ENCODE data around the gene LRIG3.
A peak's percentile ranks its signal among the peaks of the same experiment; 100 is the strongest.
"Not testable (repeated sequence)": the region's sequence is repeated elsewhere in the genome, so short reads cannot be mapped to it uniquely, and the experiment has no call there.

LRIG3 gene, protein sequence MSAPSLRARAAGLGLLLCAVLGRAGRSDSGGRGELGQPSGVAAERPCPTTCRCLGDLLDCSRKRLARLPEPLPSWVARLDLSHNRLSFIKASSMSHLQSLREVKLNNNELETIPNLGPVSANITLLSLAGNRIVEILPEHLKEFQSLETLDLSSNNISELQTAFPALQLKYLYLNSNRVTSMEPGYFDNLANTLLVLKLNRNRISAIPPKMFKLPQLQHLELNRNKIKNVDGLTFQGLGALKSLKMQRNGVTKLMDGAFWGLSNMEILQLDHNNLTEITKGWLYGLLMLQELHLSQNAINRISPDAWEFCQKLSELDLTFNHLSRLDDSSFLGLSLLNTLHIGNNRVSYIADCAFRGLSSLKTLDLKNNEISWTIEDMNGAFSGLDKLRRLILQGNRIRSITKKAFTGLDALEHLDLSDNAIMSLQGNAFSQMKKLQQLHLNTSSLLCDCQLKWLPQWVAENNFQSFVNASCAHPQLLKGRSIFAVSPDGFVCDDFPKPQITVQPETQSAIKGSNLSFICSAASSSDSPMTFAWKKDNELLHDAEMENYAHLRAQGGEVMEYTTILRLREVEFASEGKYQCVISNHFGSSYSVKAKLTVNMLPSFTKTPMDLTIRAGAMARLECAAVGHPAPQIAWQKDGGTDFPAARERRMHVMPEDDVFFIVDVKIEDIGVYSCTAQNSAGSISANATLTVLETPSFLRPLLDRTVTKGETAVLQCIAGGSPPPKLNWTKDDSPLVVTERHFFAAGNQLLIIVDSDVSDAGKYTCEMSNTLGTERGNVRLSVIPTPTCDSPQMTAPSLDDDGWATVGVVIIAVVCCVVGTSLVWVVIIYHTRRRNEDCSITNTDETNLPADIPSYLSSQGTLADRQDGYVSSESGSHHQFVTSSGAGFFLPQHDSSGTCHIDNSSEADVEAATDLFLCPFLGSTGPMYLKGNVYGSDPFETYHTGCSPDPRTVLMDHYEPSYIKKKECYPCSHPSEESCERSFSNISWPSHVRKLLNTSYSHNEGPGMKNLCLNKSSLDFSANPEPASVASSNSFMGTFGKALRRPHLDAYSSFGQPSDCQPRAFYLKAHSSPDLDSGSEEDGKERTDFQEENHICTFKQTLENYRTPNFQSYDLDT

DNA sequence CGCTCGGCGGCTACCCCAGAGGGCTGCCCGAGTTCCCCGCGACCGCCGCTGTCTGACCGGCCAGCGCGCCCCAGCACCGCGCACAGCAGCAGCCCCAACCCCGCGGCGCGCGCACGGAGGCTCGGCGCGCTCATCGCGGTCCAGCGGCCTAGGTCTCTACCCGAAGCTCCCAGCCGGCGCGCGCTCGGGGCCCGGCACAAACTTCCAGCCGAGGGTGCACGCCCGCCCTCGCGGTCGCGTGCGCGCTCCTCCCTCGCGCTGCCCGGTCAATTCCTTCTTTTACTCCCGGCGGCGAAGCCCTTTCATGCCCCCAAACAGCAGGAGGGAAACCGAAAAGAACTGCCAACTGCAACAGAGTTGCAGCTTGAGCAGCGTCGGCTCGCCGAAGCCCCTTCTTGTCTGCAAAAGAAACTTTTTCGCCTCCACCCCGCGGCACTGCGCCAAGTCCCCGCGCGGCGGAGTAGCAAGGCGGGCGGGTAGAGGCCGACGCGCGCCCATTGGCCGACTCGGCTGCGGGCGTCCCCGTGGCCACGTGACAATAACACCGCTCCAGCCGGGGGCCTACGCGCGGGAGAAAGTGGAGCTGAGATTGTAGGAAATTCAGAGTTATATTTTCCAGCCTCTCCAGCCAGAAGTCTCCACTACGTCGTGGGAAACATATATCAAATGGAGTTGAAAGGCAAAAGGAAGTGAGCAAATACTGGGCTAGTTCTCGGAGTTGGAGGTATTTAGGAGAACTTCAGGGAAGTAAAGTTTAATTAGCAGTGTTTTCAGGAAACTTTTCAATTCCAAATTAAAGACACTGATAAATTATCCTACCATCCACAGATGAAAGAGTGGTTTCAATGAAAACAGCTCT is at the start of gene LRIG3:
Gene LRIG3 (minus strand): TSS at position 403 of the 859 bp plus-strand sequence. CDS start 269 bp downstream, at position 134.
- peak; percentile 67 for DNase-seq

DNA sequence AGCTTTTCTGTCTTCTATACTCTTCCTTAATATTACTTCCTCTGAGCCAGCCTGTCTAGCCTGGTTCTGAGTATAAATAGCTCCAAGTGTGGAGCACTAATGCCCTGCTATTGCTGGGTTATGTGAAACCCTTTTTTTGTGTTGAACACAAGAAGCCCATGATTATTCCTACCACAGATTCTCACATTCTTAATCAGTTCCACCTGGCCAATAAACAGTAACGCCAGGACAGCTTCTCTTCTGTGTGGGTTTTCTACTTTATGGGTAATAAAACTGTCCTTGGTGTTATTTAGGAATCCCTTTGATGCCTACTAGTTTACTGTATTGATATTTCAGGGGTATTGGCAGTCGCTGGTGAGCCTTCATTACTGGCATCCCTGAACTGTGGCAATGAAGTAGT is 48.9 kb upstream of the LRIG3 start:
- no peak for DNase-seq

DNA sequence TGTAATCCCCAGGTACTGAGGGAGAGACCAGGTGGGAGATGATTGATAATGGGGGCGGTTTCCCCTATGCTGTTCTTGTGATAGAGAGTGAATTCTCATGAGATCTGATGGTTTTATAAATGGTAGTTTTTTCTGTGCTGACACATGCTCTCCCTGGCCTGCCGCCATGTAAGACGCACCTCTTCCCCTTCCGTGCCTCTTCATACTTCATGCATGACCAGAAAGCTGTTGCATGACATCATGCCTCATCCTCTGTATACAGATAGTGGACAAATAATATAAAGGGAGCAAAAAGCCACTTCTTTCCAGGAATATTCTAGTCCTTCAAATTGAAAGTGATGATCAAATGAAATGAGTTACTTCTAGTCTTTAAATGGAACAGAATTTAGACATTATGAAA is 47.3 kb upstream of the LRIG3 start:
- no peak for DNase-seq

DNA sequence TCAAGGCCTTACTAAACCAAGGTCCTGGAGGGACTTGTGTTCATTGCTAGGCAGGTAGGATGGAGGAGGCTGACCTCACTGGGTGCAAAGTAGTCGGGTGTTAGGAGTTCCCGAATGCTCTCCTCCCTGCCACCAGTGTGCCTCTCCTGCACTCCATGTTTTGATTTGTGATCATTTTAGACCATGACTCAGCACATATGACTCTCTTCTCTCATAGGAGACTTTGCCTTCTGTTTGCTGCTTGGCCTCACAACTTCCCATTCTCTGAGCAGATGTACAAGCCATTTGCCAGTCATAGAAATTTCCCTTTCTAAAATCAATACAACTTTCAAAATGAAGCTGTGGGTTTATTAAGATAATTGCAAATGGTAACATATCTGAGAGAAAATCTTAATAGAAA is 46.6 kb upstream of the LRIG3 start:
- DNase-seq: no peak

DNA sequence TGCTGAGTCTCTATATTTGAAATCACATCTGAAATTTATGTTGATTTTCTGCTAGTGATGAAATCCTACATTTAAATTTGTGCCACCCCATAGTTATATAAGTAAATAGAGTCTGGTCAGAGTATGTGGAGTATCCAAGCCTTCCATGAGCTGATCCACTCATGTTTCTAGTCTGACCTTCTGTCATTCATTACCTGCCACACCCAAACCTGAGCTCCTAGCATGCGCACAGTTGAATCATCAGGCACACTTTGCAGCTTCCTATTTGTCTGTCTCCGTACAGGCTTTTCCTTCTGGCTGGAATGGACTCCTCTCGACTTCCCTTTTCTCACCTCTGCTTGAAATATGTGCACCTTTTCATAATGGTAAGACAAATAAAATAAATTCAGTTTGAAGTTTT is 45.3 kb upstream of the LRIG3 start:
- no peak for DNase-seq

DNA sequence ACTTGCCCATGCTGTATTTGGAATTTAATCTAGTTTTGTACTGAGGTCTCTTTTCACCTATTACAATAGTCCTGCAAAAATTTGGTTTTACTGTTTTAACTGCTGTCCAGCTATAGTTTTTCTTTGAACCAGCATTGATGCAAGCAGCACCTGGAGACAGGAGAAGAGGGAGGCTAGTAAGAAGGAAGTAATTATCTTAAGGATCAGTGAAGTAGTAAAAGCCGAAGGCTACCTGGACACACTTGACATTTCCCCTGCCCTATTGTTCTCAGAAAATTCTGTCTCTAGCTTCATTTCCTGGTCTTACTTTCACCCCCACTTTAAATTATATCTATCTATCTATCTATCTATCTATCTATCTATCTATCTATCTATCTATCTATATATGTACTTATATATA is 43.5 kb upstream of the LRIG3 start:
- no peak for DNase-seq

DNA sequence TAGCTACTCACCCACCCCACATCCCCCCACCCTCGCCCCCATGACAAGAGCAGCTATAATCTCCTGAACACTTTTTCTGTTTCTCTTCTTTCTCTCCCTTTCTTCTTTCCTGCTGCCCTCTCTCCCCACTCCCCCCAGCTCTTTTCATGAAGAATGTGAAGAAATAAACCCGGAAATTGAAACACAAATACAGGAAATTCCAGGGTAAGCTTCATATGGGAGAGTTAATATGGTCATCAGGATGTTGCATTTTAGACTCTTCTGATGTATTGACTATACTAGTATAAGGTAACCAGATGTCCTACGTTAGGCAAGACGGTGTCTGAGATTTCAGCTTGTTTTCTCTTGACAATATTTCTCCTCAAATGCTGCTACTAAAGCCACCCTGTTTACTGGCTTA is 41.6 kb upstream of the LRIG3 start:
- DNase-seq: no peak

DNA sequence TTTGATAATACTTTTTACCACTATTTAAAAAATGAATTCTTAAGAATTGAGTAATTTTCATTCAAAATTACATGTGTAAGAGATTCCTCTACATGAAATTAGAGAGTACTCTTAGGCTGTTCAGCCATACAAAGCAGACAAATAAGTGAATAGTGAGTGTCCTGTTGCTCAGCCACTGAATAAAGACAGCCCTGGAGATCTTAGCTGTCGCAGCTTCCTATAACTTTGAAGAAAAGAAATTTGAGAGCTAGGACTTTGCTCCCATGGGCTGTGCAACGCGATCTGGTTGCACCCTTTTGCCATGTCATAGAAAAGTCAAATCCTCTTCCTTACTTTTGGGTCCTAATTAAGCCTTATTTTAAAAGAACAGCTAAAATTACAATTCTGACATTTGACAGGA is 40.9 kb upstream of the LRIG3 start:
- no peak for DNase-seq

DNA sequence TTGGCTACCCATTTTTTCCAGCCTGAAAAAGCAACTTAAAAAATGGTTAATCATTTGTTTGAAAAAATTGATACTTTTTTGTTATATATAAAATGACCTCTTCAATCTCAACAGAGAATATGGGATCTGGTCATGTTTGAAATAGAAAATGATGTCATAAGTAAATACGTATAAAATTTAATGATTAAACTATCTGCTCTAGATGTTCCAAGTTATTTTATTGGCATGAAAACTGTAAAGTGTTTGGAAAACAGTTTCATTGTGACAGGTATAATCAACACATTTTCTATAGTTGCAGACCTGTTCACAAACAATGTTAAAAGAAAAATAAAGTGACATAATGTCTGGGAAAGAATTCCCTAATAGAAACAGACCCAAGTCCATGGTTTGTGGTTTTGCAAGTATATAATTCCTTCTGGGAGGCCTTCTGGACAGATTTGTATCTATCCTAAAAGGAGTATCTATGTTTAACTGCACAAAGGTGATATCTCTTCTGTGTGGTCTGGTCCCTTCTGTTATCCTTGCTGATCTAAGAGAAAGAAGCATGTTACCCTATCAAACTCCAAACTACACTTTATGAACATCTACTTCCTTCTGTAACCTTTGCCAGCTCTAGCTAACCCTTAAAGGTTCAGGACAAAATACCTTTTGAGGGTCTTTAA is 39.5 kb upstream of the LRIG3 start:
- no peak for DNase-seq

DNA sequence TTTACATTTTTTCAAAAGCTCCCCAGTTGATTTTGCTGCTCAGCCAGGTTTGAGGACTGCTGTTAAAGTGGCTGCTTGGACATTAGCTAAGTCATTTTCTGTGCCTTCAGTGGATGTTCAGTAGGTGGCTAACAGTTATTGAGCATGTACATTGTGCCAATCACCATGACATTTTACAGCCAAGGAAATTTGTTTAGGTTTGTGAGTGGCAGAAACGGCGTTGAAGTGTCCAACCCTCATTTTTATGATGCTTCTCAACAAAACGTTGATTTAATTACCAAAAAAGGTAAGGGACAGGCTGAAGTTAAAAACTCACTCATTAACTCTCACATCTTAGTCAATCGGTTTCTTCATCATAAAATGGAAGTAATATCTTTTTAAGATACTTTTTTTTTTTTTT is 37.0 kb upstream of the LRIG3 start:
- no peak for DNase-seq

DNA sequence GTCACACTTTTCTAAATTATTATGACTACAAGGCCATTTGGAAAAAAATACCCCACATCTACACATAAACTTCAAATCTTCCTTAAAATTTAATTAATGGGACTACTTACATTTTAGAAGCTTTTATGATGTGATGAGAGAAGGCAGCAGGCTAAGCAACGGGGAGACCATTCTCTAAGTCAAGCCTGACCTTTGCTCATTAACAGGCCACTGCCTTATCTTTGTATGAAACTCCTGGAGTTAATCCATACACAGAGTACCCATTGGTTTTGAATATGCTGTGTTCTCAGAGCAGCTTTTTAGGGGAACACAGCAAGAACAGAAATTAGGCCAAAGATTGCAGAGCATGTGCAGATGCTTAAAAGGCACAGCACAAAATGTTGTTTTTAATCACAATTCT is 35.5 kb upstream of the LRIG3 start:
- DNase-seq: no peak

DNA sequence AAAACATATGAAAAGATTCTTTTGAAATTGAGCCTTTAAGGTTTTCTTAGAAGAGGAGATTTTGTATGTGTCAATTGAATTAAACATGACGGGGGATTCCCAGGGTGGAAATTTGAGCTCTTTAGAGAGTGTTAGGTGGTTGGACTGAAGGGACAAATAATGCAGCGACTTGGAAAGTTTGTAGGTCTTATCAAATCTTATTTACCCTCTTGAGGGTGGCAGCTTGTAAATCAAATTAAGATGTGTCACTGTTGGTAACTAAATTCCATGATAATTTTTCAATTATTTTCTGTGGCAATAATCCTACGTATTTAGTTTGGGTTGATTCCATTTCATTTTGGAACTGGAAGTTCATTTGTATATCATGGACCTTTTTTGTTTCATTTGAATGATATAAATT is 33.7 kb upstream of the LRIG3 start:
- no peak for DNase-seq

DNA sequence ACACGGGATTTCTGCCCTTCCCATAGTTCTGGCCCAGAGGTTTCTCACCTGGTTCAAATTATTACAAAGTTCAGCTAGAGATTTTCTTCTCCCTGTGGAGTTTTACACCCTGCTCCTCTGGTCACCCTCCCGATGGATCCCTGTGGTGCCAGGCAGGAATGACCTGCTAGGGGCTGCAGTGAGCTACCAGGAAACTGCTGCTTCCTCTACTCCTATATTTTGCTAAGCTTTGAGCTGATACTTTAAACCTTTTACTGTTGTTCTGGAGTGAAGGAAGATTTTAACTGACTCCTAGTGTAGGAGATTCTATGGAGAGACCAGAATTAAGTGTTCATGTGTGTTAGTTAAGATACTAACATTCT is 30.4 kb upstream of the LRIG3 start:
- DNase-seq: no peak

DNA sequence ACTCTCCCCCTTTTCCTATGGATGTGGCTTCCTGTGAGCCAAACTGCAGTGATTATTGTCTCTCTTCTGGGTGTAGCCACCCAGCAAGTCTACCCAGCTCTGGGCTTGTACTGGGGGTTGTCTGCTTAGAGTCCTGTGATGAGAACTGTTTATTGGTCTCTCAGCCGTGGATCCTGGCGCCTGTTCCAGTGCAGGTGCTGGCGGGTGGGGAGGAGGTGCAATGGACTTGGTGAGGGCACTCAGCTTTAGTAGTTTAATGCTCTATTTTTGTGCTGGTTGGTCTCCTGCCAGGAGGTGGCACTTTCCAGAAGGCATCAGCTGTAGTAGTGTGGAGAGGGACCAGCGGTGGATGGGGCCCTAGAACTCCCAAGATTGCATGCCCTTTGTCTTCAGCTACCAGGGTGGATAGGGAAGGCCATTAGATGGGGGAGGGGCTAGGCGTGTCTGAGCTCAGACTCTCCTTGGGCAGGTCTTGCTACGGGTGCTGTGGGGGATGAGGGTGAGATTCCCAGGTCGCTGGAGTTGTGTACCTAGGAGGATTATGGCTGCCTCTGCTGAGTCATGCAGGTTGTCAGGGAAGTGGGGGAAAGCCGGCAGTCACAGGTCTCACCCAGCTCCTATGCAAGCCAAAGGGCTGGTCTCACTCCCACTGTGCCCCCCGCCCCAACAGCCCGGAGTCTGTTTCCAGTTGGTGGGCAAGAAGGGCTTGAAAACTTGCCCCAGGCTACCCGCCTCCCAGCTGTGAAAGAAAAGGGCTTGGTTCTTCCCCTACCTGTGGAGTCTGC is 29.8 kb upstream of the LRIG3 start:
- DNase-seq: not testable (repeated sequence)

DNA sequence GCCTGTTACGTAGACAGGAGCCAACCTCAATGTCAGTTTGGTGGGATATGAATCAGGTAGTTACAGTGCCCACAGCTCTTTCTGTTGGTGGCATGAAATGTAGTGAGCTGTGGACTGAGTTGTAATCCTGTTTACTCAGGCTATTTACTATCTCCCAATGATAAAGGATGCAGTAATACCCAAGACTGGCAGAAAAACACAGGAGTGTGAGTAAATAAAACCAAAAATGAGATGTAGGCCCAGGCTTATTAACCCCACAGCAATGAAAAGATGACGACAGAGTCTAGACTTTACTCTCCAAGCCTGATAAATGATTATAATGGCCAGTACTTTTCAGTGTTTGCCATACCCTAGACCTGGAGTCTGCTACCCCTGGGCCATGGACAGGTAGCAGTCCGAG is 22.8 kb upstream of the LRIG3 start:
- no peak for DNase-seq

DNA sequence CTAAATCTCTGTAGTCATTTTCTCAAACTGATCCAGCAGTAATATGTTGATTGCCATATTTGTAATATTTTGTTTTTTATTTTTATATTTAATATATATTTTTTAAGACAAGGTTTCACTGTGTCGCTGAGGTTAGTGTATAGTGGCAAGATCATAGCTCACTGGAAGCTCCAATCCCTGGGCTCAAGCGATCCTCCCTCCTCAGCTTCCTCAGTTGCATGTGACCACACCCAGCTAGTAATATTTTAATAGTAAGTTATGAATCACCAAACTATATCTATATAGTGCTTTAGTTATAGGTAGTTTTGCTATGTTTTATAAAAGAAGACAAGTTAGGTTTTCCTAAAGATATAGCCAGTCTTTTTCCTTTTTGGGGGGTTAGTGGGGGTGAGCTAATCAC is 22.0 kb upstream of the LRIG3 start:
- no peak for DNase-seq

DNA sequence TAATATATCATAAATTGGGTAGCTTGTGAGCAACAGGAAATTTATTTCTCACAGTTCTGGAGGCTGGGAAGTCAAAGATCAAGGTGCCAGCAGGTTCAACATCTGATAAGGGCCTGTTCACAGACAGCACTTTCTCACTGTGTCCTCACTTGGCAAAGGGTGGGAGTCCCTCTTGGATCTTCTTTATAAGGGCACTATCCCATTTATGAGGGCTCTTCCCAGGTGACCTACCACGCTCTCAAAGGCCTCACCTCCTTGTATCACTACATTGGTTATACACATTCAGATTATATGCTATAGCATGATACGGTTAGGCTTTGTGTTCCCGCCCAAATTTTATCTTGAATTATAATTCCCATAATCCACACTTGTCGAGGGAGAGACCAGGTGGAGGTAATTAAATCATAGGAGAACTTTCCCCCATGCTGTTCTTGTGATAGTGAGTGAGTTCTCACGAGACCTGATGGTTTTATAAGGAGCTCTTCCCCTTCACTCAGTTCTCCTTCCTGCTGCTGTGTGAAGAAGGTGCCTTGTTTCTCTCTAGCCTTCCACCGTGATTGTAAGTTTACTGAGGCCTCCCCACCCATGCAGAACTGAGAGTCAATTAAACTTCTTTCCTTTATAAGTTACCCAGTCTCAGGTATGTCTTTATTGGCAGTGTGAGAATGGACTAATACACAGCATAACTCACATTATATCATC is 19.2 kb upstream of the LRIG3 start:
- no peak for DNase-seq

DNA sequence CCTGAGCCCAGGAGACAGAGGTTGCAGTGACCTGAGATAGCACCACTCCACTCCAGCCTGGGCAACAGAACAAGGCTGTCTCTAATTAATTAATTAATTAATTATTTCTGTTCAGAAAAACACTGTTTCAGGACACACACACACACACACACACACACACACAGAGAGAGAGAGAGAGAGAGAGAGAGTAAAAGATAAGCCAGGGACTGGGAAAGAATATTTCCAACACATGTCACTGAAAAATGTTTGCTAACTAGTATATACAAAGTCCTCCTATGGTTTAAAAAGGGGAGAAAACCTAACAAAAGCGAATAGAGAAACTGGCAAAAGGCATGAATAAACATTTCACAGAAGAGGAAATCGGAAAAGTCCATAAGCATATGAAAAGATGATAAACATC is 18.1 kb upstream of the LRIG3 start:
- no peak for DNase-seq

DNA sequence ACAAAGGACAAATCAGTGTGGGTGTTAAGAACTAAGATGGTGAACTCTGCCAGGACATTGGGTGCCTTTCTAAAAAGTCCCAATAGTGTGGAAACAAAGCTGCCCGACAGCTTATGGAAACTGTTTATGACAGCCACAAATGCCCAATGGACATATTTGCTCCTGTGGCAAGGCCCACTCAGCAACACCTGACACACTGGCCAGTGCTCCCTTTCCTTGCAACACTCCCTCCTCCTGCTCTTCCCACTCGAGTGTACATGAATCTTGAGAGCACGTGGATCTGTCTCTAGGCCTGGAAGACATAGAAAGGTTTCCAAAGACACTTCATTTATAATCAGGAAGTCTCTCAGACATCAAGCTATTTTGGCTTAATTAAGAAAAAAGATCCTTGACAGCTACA is 14.2 kb upstream of the LRIG3 start:
- DNase-seq: no peak

DNA sequence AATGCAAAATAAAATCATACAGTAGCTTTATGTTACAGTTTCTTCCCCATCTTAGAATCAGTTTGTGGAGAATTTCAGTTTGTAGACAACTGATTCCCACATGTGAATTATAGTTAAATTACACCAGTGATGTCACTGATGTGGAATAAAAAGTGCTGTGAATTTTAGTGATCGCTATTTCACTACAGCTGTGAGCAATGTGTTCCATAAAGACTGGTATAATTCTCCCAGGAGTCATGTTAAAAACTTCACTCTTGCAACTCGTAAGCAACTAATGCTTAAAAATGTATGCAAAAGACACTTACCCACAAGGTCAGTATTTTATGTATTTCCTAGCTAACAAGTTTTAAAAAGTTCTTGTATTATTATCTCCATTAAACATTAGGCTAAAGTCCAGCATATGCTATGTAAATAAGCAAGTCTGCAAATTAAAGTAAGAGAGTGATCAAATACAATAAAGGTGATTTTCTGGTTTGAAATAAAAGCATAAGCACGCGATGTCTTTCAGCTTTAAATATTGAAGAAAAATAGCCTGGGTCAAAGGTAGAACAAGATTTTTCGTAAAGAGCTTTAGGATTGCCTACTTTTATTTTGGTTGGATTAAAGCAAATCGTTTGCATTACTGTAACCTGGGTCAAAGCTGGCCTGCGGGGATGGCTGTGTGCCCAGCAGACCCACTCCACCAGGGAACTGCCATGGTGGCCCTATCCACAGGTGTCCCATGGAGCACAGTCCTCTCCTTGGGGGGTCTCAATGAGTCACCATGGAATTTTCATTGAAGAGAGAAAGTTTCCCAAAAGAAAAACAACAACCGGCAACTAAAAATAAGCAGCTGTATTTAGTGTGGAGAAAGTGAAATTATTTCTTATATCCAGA is 12.7 kb upstream of the LRIG3 start:
- no peak for DNase-seq

All from NCI-H748 treated with DMSO at 0.1 percent for 48 hours (cell line).